NCI-H345 (cell line): ENCODE data around the gene IQCH.
"Not testable (repeated sequence)": the region's sequence is repeated elsewhere in the genome, so short reads cannot be mapped to it uniquely, and the experiment has no call there.

Experiments used
- DNase-seq: peaks from one replicate; lab custom pipeline; 2025; lab: John Stamatoyannopoulos, UW

IQCH gene

GRCh38 chr15:67246606-67247005 lies 8.0 kb upstream of the IQCH start:
- DNase-seq: not testable (repeated sequence)

DNA sequence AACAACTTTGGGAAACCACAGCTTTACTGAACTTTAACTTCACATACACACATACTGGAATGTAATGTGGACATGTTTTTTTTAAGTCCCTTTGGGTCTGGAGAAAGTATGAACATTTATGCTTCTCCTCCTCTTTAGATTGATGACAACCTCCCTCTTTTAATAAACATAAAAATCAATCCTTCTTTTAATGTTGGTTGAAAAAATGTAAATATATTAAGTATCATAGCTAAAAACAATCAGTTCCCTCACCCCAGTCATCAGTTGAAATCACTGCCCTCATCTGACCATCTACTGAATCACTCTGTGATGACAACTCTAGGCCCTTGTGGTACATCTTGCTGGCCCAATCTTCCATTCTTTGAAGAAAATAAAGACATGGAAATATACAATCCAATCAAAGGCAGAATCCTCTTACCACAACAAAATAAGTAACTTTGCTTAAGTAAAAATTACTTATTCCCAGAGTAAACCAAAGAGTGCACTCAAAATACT lies 6.5 kb upstream of the IQCH start:
- DNase-seq: no peak

- DNase-seq: no peak
Observed at GRCh38 chr15:67249830-67250229, 4.8 kb upstream of the IQCH start.

- no peak for DNase-seq
Observed at GRCh38 chr15:67251318-67251717, 3.3 kb upstream of the IQCH start.

DNA sequence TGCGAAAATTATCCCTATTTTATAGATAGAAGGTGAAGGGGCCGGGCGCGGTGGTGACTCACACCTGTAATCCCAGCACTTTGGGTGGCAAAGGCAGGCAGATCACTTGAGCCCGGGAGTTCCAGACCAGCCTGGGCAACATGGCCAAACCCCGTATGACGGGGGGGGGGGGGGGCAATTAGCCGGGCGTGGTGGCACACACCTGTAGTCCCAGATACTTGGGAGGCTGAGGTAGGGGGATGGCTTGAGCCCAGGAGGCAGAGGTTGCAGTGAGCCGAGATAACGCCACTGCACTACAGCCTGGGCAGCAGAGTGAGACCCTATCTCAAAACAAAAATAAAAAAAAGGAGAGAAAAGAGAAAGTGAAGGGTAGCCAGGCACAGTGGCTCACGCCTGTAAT lies 1.5 kb upstream of the IQCH start:
- DNase-seq: no peak

DNA sequence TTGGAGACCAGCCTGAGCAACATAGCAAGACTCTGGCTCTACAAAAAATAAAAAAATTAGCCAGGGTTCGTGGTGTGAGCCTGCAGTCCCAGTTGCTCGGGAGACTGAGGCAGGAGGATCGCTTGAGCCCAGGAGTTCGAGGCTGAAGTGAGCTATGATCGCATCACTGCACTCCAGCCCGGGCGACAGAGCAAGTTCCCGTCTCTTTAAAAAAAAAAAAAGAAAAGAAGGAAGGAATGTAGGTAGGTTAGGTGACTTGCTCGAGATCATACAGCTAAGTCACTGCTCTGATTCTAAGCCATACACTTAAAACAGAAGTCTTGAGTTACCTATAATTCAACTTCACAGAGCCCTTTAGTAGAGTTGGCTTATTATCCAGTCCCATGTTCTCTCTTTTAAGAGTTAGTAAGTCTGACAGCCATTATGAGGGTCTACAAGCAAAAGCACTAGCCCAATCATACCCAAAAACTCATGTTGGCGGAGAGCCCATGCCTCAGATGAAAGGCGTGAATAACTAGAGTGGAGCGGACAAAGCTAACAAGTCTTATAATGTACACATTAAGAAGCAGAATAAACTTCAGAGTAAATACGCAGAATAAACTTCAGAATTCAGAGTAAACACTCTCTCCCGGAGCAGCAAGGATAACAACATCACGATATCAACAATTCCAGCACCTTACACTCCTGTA lies 893 bp upstream of the IQCH start:
- peak; percentile 42 for DNase-seq

DNA sequence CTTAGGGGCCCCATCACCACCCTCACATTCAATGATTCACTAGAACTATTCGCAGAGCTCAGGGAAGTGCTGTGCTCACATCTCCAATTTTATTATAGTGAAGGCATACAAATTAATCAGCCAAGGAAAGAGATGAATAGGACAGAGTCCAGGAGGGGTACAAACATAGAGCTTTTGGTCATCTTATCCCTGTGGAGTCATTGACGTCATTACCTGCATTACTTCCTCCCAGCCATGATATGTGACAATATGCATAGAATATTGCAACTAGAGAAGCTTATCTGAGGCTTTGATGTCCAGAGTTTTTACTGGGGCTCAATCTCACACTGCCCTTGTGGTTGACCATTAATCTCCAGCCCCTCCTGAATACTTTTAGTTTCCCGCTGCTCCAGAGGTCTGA lies 1.5 kb downstream of the IQCH start:
- DNase-seq: no peak

DNA sequence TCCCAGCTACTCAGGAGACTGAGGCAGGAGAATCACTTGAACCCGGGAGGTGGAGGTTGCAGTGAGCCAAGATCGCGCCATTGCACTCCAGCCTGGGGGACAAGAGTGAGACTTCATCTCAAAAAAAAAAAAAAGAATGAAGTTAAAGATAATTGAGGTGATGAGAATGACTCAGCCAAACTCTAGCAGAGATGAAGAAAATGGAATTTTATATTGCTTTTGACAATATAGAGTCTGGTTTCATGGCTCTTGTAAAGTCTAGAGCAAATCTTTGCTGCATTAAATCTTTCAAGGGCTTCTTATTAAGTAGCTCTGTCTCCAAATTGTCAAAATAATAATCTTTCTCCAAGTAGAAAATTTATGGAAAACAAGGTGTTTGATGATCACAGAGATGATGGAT lies 3.8 kb downstream of the IQCH start:
- not testable (repeated sequence) for DNase-seq

- no peak for DNase-seq
Observed at GRCh38 chr15:67259379-67259778, 4.8 kb downstream of the IQCH start.

- DNase-seq: no peak
Observed at GRCh38 chr15:67259806-67260205, 5.2 kb downstream of the IQCH start.

- DNase-seq: no peak
Observed at GRCh38 chr15:67266870-67267269, 12.3 kb downstream of the IQCH start.

GRCh38 chr15:67267440-67267839 lies 12.9 kb downstream of the IQCH start:
- DNase-seq: no peak

DNA sequence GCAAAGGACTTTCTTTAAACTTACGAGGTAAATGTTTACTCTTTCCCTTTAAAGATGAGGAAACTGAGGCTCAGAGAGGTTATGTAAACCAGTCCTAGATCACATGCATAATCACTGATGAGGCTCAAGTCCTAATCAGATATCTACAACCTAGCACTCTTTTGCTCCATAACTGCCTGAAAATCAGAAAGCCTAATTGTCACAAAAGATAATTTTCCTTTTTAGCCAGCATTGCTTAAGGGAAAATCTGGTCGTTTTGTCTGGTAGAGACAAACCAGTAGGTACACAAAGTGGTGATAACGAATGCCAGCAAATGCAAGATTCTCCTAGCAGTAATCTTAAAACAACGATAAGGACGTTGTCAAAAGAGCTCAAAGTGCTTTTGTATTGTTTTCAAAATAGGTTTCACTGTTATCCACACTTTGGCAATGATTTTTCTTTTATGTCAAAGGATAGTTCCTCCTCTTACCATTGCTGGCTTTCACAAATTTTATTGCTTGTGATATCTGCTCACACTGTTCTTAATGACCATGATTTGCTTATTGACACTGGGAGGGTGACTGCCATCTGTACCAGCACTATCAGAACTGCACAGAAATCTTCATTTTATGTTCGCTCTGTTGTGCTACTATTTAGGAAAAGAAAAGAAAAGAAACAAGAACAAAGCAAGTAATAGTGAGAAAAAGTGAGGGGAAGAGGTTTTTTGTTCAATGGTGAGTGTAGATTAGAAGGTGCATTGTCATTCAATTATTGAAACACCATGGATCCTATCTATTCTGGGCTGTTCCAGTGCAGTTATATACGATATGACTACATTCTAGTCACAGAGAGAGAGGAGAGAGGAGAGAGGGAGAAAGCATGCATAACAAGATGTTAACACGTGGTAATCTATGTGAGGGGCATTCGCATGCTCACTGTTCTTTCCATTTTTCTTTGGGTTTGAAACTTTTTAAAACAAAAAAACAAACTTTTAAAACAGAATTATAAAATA lies 13.7 kb downstream of the IQCH start:
- DNase-seq: no peak

DNA sequence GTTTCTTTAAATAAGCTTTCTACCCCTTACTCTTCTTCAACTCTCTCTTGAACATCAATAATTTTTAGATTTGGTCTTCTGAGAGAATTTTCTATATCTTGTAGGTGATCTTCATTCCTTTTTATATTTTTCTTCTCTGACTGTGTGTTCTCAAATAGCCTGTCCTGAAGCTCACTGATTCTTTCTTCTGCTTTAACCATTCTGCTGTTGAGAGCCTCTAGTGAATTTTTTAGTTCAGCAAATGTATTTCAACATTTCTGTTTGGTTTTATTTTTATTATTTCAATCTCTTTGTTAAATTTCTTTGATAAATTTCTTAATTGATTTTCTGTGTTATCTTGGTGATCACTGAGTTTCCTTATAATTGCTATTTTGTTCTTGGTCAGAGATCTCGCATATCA lies 19.6 kb downstream of the IQCH start:
- DNase-seq: no peak

GRCh38 chr15:67276666-67277065 lies 22.1 kb downstream of the IQCH start:
- no peak for DNase-seq

GRCh38 chr15:67280217-67280616 lies 25.6 kb downstream of the IQCH start:
- no peak for DNase-seq

- no peak for DNase-seq
Observed at GRCh38 chr15:67281714-67282113, 27.1 kb downstream of the IQCH start.

- DNase-seq: not testable (repeated sequence)
Observed at GRCh38 chr15:67285625-67286024, 31.0 kb downstream of the IQCH start.

GRCh38 chr15:67286400-67286799 lies 31.8 kb downstream of the IQCH start:
- not testable (repeated sequence) for DNase-seq

DNA sequence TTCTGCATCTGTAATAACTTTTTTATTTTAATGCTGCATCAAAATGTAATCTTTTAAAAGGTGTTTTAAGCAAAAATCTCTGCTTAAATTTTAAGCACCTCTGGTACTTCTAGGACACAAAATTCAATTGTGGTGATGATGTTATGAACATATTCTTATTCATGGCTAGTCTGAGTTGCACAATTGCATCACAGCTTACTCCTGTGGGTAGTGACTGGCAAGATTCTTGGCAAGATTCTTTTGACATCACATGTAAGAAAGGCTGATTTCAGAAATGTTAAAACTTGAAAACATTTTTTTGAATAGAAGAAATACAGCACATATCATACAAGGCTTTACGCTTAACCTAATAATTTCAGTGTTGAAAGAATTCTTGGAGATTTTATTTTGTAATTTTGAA lies 35.7 kb downstream of the IQCH start:
- no peak for DNase-seq

GRCh38 chr15:67296188-67296587 lies 41.6 kb downstream of the IQCH start:
- DNase-seq: no peak

- no peak for DNase-seq
Observed at GRCh38 chr15:67296684-67297083, 42.1 kb downstream of the IQCH start.
